Measurements from ENCODE around the gene GEMIN7. TPM values are rescaled to one million over a fixed set of nuclear protein-coding genes. Genes with fewer than 3 reads are reported as not detected.

The GEMIN7 gene
- total and polyA plus RNA-seq, 2 of the 4 experiments (the other 2 are of a cell fraction) = 27.2 to 53.0 TPM

GRCh38 chr19:45117167-45117594, 38.1 kb downstream of the GEMIN7 start:
- Histone ChIP-seq H3K23ac (ENCODE audit: low read depth, low read length) (no peak overlapping the region), H3K27ac (ENCODE audit: insufficient read depth, low read length) (no peak overlapping the region), H2AK9ac (replicated peaks; ENCODE audit: low read depth, low read length, poor library complexity) (no peak overlapping the region), H3K9me1 (ENCODE audit: insufficient read depth, low read length) (peaks cover 33% of the 10 kb centered on the region), H3K4me1 (ENCODE audit: control insufficient read depth, insufficient read depth, low read length) (no peaks in the 10 kb centered on the region; the same call in 1 of the 2 replicates), H3K56ac (ENCODE audit: extremely low read depth, insufficient read depth, low read length) (no peak overlapping the region), H2BK20ac (ENCODE audit: low read depth, low read length) (no peak overlapping the region), H3K9ac (ENCODE audit: low read depth, low read length) (no peak overlapping the region), H2BK5ac (ENCODE audit: low read depth, low read length, poor library complexity, severe bottlenecking) (no peak overlapping the region), H3K4ac (ENCODE audit: low read depth, low read length) (no peak overlapping the region), H2BK15ac (ENCODE audit: low read depth, low read length) (no peak overlapping the region), H2AFZ (replicated peaks; ENCODE audit: low read length, poor library complexity) (no peak overlapping the region), H2AK5ac (ENCODE audit: low read depth, low read length) (no peak overlapping the region), H4K20me1 (ENCODE audit: insufficient read depth, low read length) (peaks cover 90% of the 10 kb centered on the region), H3K79me1 (ENCODE audit: low read depth in 1 of 2, low read length in 2 of 2) (peaks cover 43 to 93% of the 10 kb centered on the region in 2 experiments), H4K5ac (ENCODE audit: low read depth, low read length) (no peak overlapping the region), H2BK120ac (ENCODE audit: low read depth, low read length) (no peak overlapping the region), H3K4me3 (ENCODE audit: insufficient read depth, low read depth, low read length) (no peak overlapping the region), H3K14ac (replicated peaks; ENCODE audit: low read depth, low read length) (no peak overlapping the region), H3K18ac (ENCODE audit: low read depth, low read length) (no peak overlapping the region), H3K9me3 (ENCODE audit: control insufficient read depth, insufficient read depth, low read length) (no peaks in the 10 kb centered on the region), H3K4me2 (ENCODE audit: low read depth, low read length) (no peak overlapping the region), H3K27me3 (ENCODE audit: control insufficient read depth, insufficient read depth, low read length) (no peaks in the 10 kb centered on the region), H4K8ac (ENCODE audit: low read depth in 2 of 2, low read length in 2 of 2) (no peak overlapping the region), H4K91ac (ENCODE audit: insufficient read depth, low read depth, low read length) (no peak overlapping the region), H3K36me3 (ENCODE audit: control insufficient read depth, insufficient read depth, low read length) (peaks cover 3% of the 10 kb centered on the region; the same call in 1 of the 2 replicates)
- no TSS peak for BruUV-seq (replicated peaks)
- in situ Hi-C loops (cut with MboI; ENCODE audit: low sequenced_read_pairs) (no loop called here), dilution Hi-C loops (cut with HindIII; ENCODE audit: low sequenced_read_pairs, unreplicated experiment) (no loop called here), intact Hi-C loops (cut with micrococcal nuclease) (no loop called here)
- DNase-seq (peak; percentile 20), ATAC-seq (ENCODE audit: low read depth) (peak; percentile 56)
- ChIA-PET POLR2A (ENCODE audit: unreplicated experiment) (no interaction called here), CTCF (no interaction called here)
- WGBS, 2 experiments (ENCODE audit: extremely low coverage in 2 of 2, insufficient read length in 1 of 2) = 72% methylated on average over 3 of the region's 16 CpGs; no CpG with 5 or more reads in 1 of the 2 experiments
- TF ChIP-seq NFE2L2 (IDR thresholded peaks at IDR 0.05; ENCODE audit: low read depth, low read length) (no peak), SMC3 (IDR thresholded peaks at IDR 0.05; ENCODE audit: low read depth, low read length) (no peak), POLR2A (IDR thresholded peaks at IDR 0.05; ENCODE audit: low read depth, low read length) (no peak), USF2 (IDR thresholded peaks at IDR 0.05; ENCODE audit: low read depth, low read length) (no peak), RFX5 (IDR thresholded peaks at IDR 0.05; ENCODE audit: low read depth, low read length) (no peak), CHD1 (IDR thresholded peaks at IDR 0.05; ENCODE audit: low read depth, low read length) (no peak), FOS (IDR thresholded peaks at IDR 0.05; ENCODE audit: low read depth, low read length) (no peak), CEBPB (IDR thresholded peaks at IDR 0.05; ENCODE audit: low read depth, low read length) (no peak), MAZ (IDR thresholded peaks at IDR 0.05; ENCODE audit: borderline replicate concordance, low read depth, low read length) (no peak), RCOR1 (IDR thresholded peaks at IDR 0.05; ENCODE audit: insufficient replicate concordance, low read length) (no peak), RAD21 (IDR thresholded peaks at IDR 0.05; ENCODE audit: low read length) (no peak), CTCF (conservative IDR thresholded peaks at IDR 0.05; ENCODE audit: low read depth, low read length) (no peak), MXI1 (IDR thresholded peaks at IDR 0.05; ENCODE audit: borderline replicate concordance, low read depth, low read length) (no peak), ELK1 (IDR thresholded peaks at IDR 0.05; ENCODE audit: borderline replicate concordance, low read depth, low read length) (no peak), BHLHE40 (IDR thresholded peaks at IDR 0.05; ENCODE audit: low read depth, low read length) (no peak), MAFK (IDR thresholded peaks at IDR 0.05; ENCODE audit: low read depth, low read length) (no peak)
